CD4-positive, alpha-beta T cell treated with Interleukin-6 for 4 hours (primary cell): ENCODE data around the gene FAM216A.
"Not testable (repeated sequence)": the region's sequence is repeated elsewhere in the genome, so short reads cannot be mapped to it uniquely, and the experiment has no call there.

Experiments
- DNase-seq: peaks from one replicate; pipeline ENCODE4 v3.0.0-alpha.2; 2020; ENCODE audit warnings: mixed read lengths

FAM216A gene

DNA sequence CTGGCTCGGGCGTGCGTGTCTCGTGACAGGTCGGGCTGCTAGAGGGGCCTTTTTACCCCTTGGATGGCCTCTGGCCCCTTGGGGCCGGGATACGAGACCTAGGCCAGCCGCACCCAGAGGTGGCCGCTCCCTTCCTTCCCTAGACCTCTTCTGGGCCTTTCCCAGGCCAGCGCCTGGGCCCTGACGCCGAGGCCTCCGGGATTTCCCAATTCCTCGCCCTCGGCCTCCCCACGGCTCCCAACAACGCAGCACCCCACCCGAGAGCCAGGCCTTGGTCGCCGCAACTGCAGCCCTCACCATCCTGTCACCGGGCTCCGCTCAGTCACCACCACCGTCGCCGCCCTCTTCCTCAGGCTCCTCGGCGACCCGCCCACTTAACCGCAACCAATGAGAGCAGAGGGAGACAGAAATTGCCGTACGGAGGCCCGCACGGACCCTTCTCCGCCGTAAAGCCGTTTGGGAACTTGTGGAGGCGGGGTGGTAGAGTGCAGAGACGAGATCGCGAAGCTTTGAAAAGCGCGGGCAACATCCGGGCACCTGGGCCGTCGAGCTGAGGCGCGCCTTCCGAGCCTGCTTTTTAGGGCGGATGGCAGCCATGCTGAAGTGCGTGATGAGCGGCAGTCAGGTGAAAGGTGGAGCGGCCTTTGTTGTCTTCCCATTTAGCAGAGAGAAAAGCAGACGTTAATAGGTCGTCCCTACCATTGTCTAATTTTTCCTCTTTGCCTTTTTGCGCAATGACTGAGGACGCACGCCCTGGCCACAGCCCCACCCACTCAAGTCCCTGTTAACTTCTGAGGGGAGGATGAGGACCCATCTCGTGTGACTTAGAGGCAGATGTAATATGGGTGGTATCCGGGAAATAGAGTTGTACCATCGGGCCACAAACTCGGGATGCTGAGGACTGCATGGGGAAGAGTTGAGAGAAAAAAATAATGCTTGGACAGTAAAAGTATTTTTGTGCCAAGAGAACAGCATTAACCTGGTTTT lies 33.4 kb downstream of the FAM216A start, which contains the start of the genes RAD9B and VPS29:
RAD9B (plus strand) TSS at position 580 of the 987 bp plus-strand sequence; CDS start at position 587, 7 bp downstream.
VPS29 (minus strand) TSS at position 360 of the 987 bp plus-strand sequence; CDS start at position 300, 60 bp downstream.
- peak; percentile 98 for DNase-seq

DNA sequence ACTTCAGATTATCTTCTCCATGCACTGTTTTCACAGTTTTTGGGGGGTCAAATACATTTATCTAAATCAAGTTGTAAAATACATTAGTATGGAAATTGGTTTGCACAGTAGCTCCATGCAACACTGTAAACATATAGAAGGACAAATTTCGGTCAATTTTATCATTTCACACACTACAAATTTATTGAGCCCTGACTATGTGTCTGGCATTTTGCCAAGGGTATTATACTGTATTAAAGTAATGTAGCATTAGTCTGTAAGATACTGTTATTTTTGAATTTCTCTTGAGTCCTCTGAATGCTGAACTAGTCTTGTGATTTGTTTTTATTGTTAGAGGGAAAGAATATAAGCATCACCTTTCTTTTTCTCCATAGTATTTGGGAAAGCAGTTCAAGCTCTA lies 34.8 kb downstream of the FAM216A start:
- DNase-seq, result no peak

GRCh38 chr12:110505332-110505731 lies 36.7 kb downstream of the FAM216A start:
- no peak for DNase-seq

- DNase-seq, result no peak
These were observed 39.5 kb downstream of the FAM216A start for GRCh38 chr12:110508071-110508586.

- DNase-seq, result no peak
These were observed 45.2 kb downstream of the FAM216A start for GRCh38 chr12:110513842-110514241.

DNA sequence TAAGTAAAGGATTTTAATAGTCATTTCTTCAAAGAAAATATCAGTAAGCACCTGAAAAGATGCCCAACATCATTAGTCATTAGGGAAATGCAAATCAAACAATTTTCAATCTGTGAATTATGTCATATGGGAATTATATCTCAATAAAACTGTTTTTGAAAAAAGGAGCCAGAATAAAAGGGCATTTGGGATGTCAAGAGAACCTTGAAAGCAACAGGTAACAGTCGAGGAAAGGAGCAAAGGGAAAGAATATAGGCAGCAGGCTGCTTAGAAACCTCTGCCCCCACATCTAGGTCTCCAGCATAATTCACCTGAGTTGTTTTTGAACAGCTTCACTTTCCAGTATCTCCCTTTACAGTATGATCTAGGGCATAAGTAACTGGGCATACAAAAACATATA lies 45.7 kb downstream of the FAM216A start:
- no peak for DNase-seq

DNA sequence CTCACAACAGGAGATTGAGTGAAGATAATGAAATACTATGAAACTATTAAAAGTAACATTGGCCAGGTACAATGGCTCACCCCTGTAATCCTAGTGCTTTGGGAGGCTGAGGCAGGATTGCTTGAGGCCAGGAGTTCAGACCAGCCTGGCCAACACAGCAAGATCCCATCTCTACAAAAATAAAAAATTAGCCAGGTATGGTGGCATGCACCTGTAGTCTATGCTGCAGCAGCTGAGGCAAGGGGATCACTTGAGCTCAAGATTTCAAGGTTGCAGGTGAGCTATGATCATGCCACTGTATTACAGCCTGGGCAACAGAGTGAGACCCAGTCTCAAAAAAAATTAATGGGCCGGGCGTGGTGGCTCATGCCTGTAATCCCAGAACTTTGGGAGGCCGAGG lies 48.4 kb downstream of the FAM216A start:
- DNase-seq, result no peak

GRCh38 chr12:110518014-110518413 lies 49.4 kb downstream of the FAM216A start:
- DNase-seq, result not testable (repeated sequence)

DNA sequence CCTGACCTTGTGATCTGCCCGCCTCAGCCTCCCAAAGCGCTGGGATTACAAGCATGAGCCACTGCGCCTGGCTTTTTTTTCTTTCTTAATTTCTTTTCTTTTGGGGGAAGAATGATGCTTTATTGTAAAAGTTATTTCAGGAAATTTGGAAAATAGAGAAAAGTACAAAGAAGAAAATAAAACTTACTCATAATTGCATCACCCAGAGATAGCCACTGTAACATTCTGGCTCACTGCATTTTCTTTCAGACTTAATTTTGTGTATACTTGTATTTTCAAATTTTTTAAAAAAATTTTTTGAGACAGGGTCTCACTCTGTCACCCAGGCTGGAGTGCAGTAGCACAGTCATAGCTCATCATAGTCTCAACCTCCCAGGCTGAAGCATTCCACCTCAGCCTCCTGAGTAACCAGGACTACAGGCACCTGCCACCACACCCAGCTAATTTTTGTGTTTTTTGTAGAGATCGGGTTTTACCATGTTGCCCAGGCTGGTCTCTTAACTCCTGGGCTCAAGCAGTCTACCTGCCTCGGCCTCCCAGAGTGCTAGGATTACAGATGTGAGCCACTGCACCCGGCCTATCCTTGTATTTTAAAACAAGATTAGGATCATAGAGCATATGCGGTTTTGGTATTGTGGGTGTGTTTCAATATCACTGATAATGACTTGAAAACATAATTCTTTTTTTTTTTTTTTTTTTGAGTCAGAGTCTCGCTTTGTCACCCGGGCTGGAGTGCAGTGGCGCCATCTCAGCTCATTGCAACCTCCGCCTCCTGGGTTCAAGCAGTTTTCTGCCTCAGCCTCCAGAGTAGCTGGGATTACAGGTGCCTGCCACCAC lies 52.4 kb downstream of the FAM216A start:
- DNase-seq, result not testable (repeated sequence)

DNA sequence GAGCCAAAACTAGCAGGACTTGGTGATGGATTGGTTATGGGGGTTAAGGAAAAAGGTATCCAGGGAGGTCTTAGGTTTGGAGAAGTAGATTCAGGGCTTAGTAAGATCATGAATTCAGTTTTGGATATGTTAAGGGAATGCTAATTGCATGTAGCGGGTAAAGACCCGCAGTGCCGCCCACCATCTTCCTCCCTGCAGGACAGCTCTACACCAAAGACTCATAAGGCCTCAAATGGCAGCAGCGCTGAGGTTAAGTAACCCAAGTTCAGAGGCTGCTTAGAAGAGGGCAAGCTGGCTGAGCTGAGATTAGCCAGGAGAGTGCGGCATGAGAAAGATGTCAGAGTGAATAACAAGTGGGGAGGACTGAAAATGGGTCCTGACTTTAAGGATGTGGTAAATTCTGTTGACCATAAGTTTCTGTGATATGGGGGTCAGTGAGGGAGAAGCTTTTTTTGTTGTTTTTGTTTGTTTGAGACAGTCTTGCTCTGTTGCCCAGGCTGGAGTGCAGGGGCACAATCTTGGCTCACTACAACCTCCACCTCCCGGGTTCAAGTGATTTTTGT lies 59.7 kb downstream of the FAM216A start:
- DNase-seq, result no peak

DNA sequence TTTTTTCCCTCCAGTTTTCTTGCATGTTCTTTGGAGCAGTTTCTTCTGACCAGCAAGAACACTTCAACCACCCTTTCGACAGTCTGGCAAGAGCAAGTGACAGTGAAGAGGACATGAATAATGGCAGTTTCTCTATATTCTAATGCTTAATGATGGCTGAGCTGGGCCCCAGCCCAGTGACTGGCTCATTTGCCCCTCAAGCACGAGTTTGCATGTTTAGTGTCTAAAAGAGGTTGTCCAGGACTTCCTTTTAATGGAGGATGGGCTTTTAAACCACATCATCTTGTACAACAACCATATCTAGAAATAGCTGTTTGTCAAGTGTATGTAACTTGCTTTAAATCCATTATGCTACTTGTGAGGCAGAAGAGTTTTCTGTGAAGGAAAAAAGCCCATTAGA lies 61.9 kb downstream of the FAM216A start:
- DNase-seq, result no peak

DNA sequence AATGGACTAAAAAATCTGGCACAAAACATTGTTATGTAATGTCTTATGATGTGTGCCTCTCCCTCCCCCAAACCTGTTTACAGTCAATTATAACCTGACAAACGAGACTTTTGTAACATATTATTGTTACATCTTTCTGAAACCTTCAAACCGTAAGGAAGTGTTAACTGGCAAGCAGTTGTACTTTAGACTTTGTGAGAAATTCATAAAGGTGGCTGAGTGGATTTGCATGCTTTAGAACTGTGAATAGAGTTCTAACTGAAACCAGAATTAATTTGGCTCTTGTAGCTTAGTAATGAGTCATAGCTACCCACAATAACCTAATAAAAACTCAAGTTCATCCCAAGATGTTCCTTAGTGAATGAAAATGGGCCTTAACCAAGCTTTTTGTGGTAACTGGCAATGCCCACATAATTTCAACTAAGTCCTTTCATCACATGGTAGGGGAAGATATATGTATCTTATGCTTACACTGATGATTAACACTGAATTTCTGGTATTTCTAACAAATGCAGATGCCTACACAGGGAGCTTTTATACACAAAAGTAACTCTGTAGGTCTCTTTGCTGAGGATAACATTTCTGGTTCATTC lies 63.2 kb downstream of the FAM216A start:
- DNase-seq, result no peak

- no peak for DNase-seq
These were observed 64.0 kb downstream of the FAM216A start for GRCh38 chr12:110532644-110533043.

DNA sequence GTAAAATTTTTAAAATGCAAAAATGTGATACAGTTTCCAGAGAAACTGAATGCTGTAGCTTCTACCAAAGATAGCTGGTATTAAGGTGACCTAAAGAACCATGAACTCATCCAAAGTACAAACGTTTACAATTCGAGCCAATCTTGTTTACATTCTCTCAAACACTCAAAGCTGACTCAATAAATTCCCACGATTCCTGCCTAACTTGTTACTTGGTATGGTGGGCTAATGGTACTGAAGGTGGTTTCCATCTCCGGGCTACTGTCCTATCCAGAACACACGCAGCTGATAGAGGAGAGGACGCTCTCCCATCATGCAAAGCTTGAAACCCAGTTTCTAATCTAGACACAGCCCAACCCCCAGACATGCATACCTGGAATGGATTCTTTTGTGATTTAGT lies 65.0 kb downstream of the FAM216A start:
- no peak for DNase-seq

DNA sequence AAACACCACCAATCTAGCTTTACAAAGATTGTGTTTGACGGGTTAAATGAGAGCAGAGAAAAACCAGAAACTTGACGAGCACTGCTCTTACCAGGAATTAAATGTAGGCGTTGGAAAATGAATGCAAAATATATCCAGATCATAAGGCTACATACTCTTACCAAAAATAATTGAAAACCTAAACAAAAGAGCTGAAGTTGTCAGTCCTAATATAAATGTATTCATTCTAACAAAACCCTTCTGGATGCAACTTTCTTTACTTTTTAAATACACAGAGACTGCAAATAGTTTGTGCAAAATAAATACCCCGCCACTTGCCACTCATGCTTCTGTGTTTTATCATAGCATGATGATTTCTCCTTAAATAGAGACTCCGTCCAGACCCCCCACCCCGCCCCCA lies 66.2 kb downstream of the FAM216A start:
- no peak for DNase-seq

GRCh38 chr12:110536834-110537604 lies 68.4 kb downstream of the FAM216A start:
- DNase-seq, result no peak

DNA sequence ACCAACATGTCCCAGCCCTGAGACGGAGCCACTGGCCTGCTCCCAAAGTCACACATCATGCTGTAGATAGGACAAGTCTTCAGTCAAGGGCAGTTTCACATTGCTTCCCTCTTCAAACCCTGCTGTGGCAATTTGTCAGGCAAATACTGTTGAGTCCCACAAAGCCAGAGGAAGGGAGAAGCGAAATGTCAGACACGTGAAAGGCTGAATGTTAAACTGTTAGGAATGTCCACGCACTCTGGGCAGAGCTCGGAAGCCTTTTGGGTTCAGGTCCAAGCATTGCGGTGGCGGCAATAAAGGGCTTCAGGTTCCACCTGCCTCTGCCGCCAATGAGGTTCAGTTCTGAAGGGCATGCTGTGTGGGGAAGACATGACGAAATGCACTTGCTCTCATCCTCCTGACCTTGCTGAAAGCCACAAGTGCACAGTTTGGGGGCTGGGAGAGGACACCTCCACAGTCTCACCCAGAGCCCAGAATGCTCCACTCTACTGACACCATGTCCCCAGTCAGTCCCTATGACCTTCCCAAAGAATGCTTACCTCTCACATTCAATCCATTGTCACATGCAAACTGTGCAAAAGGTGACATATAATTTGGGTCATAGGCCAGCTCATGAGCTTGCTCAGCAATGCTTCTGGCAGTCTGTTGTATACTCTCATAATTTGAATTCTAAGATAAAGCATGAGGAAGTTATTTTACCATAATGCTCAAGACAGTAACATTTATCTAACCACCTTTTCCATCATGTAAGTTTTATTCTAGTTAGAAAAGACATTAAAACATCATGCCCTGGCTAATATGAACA lies 69.2 kb downstream of the FAM216A start:
- DNase-seq, result no peak

DNA sequence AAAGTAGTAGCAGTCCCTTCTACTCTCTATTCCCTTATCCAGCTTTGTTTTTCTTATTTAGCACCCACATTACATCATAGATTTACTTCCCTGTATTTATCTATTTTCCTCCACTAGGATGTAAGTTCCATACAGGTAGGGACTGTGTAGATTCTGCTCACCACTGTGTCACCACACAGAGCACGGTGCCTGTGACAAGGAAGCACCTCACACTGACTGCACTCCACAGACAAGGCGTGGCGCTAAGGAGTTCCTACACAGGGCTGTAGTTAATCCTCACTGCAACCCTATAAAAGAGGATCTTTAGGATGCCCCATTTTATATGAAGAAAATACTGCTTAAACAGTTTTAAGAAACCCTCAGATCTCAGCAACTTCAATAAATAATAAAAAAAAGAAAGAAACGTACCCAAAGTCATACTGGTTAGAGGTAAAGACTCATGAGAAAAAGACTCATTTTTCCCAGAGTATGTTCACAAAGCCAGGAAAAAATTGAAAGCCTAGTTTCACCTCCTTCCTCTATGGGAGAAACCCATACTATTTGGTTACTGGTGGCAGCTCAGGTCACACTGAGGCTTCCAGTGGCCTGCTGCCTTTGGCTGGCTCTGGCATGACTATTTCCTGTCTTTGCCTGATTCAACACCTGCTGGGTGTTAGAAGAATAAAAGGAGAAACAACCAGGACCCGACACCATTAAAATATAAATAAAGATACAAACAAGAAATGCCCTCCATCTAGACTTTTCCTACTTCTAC lies 70.4 kb downstream of the FAM216A start:
- no peak for DNase-seq
